GM21360 (cell line): Measurements from ENCODE around the gene RSBN1L.

Source experiments
- ATAC-seq: cut with Tn5 transposase; IDR thresholded peaks from one replicate; pipeline ENCODE4 v1.9.1; 2021; ENCODE audit warnings: mild to moderate bottlenecking, moderate library complexity; ENCODE audit not compliant: unreplicated experiment

The RSBN1L gene

GRCh38 chr7:77799078-77799964, 103.1 kb downstream of the RSBN1L start:
- peak; percentile 0 for ATAC-seq

GRCh38 chr7:77800158-77800557, 103.9 kb downstream of the RSBN1L start:
- peak; percentile 23 for ATAC-seq

- no peak for ATAC-seq
Observed at GRCh38 chr7:77800730-77801129, 104.5 kb downstream of the RSBN1L start.

GRCh38 chr7:77802557-77803405, 106.5 kb downstream of the RSBN1L start:
- ATAC-seq = no peak

GRCh38 chr7:77806425-77806824, 110.2 kb downstream of the RSBN1L start:
- ATAC-seq = no peak

GRCh38 chr7:77808517-77808916, 112.3 kb downstream of the RSBN1L start:
- no peak for ATAC-seq

GRCh38 chr7:77811516-77812289, 115.4 kb downstream of the RSBN1L start:
- no peak for ATAC-seq

GRCh38 chr7:77812290-77812685, 116.0 kb downstream of the RSBN1L start:
- no peak for ATAC-seq

- no peak for ATAC-seq
Observed at GRCh38 chr7:77813180-77813579, 116.9 kb downstream of the RSBN1L start.

- ATAC-seq = no peak
Observed at GRCh38 chr7:77819021-77819420, 122.8 kb downstream of the RSBN1L start.

- no peak for ATAC-seq
Observed at GRCh38 chr7:77820967-77821366, 124.7 kb downstream of the RSBN1L start.

GRCh38 chr7:77822269-77822668, 126.0 kb downstream of the RSBN1L start:
- ATAC-seq = no peak

- peak; percentile 51 for ATAC-seq
Observed at GRCh38 chr7:77823787-77824186, 127.5 kb downstream of the RSBN1L start.

GRCh38 chr7:77824636-77825035, 128.4 kb downstream of the RSBN1L start:
- no peak for ATAC-seq

GRCh38 chr7:77825131-77825530, 128.9 kb downstream of the RSBN1L start:
- no peak for ATAC-seq

- ATAC-seq = no peak
Observed at GRCh38 chr7:77826300-77826699, 130.0 kb downstream of the RSBN1L start.

GRCh38 chr7:77827999-77828398, 131.7 kb downstream of the RSBN1L start:
- no peak for ATAC-seq

- no peak for ATAC-seq
Observed at GRCh38 chr7:77830649-77831355, 134.5 kb downstream of the RSBN1L start.

- ATAC-seq = no peak
Observed at GRCh38 chr7:77831481-77831880, 135.2 kb downstream of the RSBN1L start.

- no peak for ATAC-seq
Observed at GRCh38 chr7:77831953-77832352, 135.7 kb downstream of the RSBN1L start.
